Breast epithelium (tissue), 3 donors: Measurements from ENCODE around the gene EIF4G3.
"Not testable (repeated sequence)": the region's sequence is repeated elsewhere in the genome, so short reads cannot be mapped to it uniquely, and the experiment has no call there.

Experiments
- CTCF ChIP-seq, 3 donors: fragments of 450-650 bp; IDR thresholded peaks; one replicate each; pipeline ENCODE4 v1.5.1; 2016 to 2017; ENCODE audit warnings: antibody characterized with exemption in 3 of 3, mild to moderate bottlenecking in 3 of 3, moderate library complexity in 3 of 3
- POLR2AphosphoS5 ChIP-seq, 3 donors: sonication (generic); formaldehyde crosslinking; IDR thresholded peaks; one replicate each; pipeline ENCODE4 v1.6.1; 2017; ENCODE audit warnings: antibody characterized with exemption in 3 of 3

- not testable (repeated sequence) for TF ChIP-seq CTCF, POLR2AphosphoS5 (IDR thresholded peaks at IDR 0.05)
These were observed 1.6 kb upstream of the EIF4G3 start for GRCh38 chr1:21178271-21178670.
